IPS-11a (cell line): ENCODE data around the gene NTSR1.

Experiments used
- H3K4me3 ChIP-seq: one replicate; pipeline ENCODE4 v1.5.1; 2013; ENCODE audit warnings: low read depth, low read length, control low read depth

NTSR1 gene

DNA sequence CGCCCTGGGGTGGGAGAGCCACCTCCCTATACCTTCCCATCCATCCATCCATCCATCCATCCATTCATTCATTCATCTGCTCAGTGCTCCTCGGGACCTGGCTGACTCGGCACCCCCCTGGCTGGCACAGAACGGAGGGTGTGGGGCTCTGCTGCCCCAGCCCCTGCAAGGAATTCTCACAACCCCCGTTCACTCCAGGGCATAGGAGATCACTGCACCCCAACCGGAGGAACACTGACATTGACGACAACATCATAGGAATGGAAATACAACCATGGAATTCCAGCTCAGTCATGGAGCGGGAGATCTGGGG lies 59.6 kb downstream of the NTSR1 start:
- H3K4me3 ChIP-seq: no peak overlapping the region

- H3K4me3 ChIP-seq: no peak overlapping the region
Observed at GRCh38 chr20:62768551-62769287, 60.1 kb downstream of the NTSR1 start.

DNA sequence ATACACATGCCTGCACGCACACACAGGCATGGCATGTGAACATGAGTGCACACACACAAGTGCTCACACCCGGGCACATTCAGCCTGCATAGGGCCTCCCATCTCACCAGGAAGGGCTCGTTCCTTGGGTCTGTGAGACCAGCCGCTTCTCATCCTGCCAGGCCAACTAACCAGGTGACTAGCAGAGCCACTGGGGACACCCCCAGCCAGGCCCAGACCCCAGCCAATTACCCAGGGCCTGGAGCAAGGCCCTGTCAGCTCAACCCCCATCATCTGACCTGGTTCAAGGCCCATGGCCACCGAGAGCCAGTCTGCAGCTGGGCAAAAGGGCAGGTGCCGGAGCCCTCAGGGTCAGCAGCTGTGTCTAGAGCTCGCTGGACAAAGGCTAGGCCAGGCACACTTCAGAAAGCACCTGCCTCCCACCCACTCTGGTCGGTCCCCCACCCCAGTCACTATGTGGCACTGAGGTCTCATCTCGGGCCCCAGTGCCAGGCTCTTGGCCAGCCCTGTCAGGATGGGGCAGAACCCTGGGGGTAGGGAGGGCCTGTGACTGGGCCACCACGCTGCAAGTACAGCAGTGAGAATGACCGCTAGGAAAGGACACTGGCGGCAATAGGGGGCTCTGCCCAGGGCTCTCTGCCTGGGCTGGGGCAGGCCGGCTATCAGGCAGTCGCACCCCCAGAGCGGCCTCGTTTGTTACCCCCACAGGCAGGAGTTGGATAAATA lies 60.9 kb downstream of the NTSR1 start:
- H3K4me3 ChIP-seq: no peak overlapping the region

GRCh38 chr20:62770111-62770910 lies 61.7 kb downstream of the NTSR1 start:
- no peak overlapping the region for H3K4me3 ChIP-seq

DNA sequence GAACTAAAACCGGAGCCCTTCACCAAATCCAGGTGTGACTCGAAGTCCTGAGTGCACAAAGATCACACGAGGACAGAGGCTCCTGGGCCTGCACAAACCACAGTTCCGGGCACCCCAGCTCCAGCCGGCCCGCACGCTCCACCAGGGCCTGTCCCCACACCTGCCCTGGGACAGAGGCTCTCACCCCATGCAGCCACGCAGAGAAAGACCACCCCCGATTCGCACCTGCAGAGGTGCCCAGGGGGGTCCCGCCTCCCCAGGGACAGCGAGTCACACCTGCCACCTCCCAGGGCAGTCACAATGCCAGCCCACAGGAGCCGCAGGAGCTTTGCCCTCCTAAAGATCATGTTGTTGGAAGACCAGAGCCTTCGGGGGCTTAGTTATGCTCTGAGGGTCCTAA lies 62.3 kb downstream of the NTSR1 start:
- no peak overlapping the region for H3K4me3 ChIP-seq

GRCh38 chr20:62771396-62772102 lies 62.9 kb downstream of the NTSR1 start:
- no peak overlapping the region for H3K4me3 ChIP-seq

DNA sequence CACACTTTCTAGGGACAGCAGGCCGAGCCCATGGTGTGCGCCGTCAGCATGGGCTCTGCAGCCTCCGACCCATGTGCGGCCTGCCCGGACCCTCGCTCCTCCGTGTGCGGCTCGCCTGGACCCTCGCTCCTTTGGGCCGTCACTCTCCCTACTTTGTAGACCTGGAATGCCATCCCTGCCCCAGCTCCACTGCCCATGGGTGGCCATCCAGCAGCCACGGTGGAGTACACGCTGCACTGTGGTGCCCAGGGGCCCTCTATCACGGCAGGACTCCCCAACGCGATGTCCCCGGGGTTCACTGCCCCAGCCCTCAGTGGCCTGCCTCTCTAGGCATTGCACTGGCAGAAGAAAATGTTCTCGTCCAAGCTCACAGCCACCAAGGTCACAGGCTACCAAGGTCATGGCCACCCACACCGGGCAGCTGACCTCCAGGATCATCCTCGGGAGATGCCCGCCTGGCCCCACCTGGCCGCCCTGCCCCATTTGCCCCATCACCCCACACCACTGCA lies 63.5 kb downstream of the NTSR1 start:
- H3K4me3 ChIP-seq: no peak overlapping the region

GRCh38 chr20:62772619-62772989 lies 64.0 kb downstream of the NTSR1 start:
- H3K4me3 ChIP-seq: no peak overlapping the region

DNA sequence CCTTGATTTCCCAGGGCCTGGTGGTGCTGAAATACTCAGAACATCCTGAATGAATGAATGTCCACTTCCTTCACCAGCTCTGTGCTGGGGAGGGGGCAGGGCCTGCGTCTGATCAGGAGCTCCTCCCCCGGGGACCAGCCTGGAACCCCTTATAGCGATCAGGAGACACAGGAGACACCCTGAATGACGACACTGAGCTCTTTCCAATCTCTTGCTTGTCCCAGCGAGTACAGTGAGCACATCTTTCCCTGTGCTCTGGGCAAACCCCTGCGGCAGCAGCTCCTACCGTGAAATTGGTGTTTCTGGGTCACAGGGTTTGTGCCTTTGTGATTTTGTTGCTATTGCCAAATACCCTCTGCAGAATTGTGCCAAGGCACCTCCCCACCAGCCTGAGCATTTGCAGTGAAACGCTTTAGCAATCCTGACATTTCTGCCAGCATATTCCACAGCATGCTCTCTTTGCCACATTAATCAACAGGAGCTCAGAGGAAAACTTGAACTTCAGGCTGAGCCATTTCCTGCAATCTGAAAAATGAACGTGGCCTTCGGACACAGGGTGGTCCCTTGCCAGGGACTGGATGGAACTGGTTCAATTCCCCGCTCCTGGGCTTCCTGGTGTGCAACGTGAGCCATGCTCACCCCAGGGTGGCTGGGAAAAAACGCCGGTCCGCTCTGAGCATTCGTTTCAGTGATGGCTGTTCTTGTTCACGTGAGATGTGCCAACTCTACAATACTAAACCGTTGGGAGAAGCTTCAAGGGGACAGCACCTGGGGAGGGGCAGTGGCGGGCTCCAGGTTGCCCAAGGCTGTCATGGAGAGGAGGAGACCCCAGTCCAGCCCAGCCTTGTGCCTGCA lies 64.6 kb downstream of the NTSR1 start:
- H3K4me3 ChIP-seq: no peak overlapping the region

DNA sequence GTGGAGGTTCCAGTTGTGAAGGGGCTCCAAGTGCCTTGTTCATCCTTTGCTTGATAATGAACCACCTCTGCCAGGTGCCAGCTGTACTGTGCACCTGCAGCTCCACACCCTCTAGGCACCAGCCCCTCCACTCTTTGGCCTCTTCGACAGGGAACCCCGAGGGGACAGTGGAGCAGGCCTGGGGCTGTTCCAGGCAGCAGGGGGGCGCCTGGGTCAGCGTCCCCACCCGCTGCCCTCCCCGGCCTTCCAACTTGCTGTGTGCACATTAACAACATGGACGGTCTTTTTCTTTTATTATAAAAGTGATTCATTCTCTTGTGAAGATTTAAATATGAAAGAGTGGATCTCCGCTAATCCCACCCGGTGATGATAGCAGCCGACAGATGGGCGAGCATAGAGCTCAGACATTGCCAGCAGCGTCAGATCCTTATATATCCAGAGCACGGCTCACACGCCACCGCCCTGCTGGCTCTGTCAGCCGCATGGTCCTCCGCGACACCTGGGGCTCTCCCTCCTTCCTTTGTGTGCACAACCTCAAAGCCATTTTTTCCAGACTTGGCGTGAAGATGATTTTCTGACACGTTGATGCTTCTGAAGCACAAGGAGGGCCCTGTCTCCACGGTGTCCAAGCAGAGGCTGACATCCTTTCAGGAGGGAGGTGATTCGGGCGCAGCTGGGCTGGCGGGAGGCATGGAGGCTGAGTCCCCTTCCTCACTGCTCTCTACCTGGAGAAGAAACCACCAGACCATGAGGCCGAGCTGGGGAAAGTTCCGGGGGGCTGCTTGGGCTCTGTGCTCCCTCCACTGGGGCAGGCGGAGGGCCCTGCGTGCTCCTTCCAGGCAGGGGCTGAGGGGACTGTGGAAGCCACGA lies 65.4 kb downstream of the NTSR1 start:
- H3K4me3 ChIP-seq: no peak overlapping the region

- H3K4me3 ChIP-seq: no peak overlapping the region
Observed at GRCh38 chr20:62774762-62775161, 66.1 kb downstream of the NTSR1 start.

GRCh38 chr20:62775206-62775605 lies 66.6 kb downstream of the NTSR1 start:
- no peak overlapping the region for H3K4me3 ChIP-seq

DNA sequence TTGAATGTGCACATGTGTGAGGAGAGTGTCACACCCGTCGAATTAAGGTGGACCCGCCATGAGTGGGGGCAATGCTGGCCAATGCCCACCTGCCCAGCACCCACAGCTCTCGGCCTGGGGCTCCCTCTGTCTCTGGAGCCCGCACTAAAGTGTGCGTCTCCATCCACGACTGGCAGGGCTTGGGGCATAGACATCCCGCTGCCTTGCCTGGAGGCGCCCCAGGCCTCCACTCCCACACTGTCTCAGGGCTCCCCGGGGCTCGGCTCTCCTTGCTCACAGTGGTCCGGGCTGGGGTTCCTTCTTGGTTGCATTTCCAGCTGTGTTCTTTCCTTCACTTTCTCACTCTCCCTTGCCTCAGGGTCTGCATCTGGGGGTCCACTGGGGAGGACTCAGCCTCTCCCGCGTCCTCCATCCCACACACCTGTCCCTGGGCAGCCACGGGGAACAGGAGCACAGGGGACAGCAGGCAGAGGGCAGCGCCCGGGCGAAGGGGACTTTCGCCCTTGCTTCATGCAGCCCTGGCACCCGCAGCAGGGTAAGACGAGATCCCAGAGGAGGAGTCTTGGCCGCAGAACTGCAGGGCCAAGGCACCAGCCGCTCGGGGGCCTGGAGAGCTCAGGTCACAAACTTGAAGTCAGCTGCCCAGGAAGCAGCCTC lies 67.5 kb downstream of the NTSR1 start:
- H3K4me3 ChIP-seq: no peak overlapping the region

DNA sequence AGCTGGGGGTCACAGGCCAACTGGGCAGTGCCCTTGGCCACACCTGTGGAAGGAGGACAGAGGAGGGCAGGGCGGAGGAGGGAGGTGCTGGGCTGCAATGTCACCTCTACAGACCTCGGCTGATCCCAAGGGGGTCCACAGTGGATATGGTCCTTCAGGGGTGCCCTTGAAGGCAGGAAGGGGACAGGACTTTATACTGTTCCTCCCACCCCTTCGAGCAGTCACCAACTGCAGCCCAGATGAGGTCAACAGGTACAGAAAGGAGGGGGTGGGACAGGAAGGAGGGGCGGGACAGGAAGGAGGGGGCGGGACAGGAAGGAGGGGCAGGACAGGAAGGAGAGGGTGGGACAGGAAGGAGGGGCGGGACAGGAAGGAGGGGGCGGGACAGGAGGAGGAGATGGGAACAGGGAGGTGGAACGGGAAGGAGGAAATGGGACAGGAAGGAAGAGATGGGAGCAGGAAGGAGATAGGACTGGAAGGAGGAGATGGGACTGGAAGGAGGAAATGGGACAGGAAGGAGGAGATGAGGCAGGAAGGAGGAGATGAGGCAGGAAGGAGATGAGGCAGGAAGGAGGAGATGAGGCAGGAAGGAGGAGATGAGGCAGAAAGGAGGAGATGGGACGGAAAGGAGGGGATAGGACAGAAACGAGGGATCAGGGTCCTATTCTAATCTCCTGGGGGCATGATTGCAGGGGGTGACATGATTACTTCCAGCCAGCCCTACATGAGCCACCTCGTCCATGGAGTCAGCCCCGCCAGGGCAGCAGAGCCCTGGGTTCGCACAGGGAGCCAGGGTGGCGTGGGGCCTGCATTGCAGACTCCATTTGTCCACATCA lies 68.3 kb downstream of the NTSR1 start:
- H3K4me3 ChIP-seq: no peak overlapping the region

DNA sequence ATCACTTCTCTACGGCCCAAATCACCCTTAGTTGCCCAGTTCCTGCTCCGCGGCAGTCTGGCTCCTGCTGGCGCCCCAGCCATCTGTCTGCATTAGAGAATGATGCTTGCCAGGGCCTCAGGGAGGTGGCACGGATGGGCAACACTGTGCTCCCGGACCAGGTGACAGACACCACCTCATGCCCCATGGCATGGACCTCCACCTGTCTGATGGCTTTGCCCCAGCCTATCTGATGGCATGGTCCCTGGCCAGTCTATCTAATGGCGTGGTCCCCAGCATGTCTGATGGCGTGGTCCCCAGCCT lies 68.8 kb downstream of the NTSR1 start:
- H3K4me3 ChIP-seq: no peak overlapping the region

GRCh38 chr20:62778058-62778457 lies 69.4 kb downstream of the NTSR1 start:
- H3K4me3 ChIP-seq: no peak overlapping the region

DNA sequence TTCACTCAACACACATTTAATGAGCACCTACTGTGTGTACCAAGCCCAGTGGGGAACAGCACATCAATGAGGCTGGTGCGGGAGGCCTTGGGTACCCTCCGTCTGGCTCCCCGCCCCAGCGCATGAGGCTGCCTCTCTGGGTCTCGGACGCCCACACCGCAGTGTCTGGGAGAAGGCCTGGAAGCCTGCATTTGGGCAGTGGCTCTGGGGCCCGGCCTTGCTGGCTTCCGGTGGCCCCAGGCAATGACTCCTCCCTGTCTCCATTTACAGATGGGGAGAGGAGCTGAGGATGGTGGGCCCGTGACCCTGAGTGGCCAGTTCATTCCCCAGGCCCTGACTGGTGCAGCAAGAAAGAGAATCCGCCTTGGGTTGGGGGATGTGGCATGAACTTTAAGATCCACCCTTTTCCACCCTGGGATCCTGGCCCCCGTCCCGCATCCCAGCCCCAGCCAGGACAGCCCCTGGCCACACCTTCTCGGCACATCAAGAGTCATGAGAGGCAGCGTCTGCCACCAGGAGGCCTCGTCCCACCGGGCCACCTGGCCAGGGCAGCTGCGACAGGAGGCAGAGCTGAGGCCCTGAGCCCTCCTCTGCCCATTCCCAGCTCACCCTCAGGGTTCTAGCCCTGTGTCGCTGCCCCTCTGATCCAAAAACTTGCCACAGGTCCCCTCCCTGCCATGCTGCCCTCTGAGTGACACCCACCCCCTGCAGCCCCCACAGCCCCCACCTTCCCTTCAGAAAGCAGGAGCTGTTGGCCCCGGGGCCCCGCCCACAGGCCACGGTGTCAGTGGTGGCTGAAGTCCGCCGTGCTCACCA lies 70.2 kb downstream of the NTSR1 start:
- H3K4me3 ChIP-seq: no peak overlapping the region

GRCh38 chr20:62779417-62779685 lies 70.7 kb downstream of the NTSR1 start:
- no peak overlapping the region for H3K4me3 ChIP-seq
